IMR-90 (cell line): ENCODE data around the gene BEAN1. TPM values are rescaled to one million over a fixed set of nuclear protein-coding genes. Genes with fewer than 3 reads are reported as not detected.

ENCODE experiments used
- ATAC-seq: fragments of 200-7000 bp; cut with Tn5 transposase; 2 replicates; pipeline ENCODE4 v1.9.1; 2020; ENCODE audit warnings: low read depth, mild to moderate bottlenecking, moderate library complexity
- BruUV-seq: library from RNA; stranded (reverse); fragments of 400-500 nt; replicated peaks from 2 replicates; lab custom pipeline; 2021; lab: Mats Ljungman, UMichigan
- CTCF ChIA-PET: fragments of 300-600 bp; formaldehyde crosslinking; extraction: SDS; loops from one replicate; lab custom pipeline; 2021; ENCODE audit warnings: antibody characterized with exemption; lab: Yijun Ruan, JAX
- POLR2A ChIA-PET: fragments of 300-600 bp; sonication (Branson Sonifier 250); formaldehyde crosslinking; loops from one replicate; lab custom pipeline; 2022; ENCODE audit warnings: antibody characterized with exemption; ENCODE audit not compliant: unreplicated experiment; lab: Charles Lee
- DNase-seq: peaks from one replicate; pipeline ENCODE4 v3.0.0; 2013
- H2AFZ ChIP-seq: replicated peaks from 2 replicates; pipeline ENCODE3; 2013; ENCODE audit warnings: low read length, mild to moderate bottlenecking; ENCODE audit not compliant: poor library complexity
- H2AK5ac ChIP-seq: 2 replicates; pipeline ENCODE4 v1.6.1; 2013; ENCODE audit warnings: low read depth, low read length, inconsistent platforms
- H2AK9ac ChIP-seq: replicated peaks from 2 replicates; pipeline ENCODE3; 2013; ENCODE audit warnings: mild to moderate bottlenecking, low read depth, low read length, moderate library complexity; ENCODE audit not compliant: poor library complexity
- H2BK120ac ChIP-seq: 2 replicates; pipeline ENCODE4 v1.6.1; 2013; ENCODE audit warnings: low read depth, low read length, inconsistent platforms
- H2BK15ac ChIP-seq: 3 replicates; pipeline ENCODE4 v1.6.1; 2013; ENCODE audit warnings: low read depth, low read length, inconsistent platforms
- H2BK20ac ChIP-seq: 2 replicates; pipeline ENCODE4 v1.6.1; 2013; ENCODE audit warnings: low read depth, mild to moderate bottlenecking, inconsistent platforms, low read length, moderate library complexity
- H2BK5ac ChIP-seq: 2 replicates; pipeline ENCODE4 v1.6.1; 2013; ENCODE audit warnings: mild to moderate bottlenecking, low read depth, low read length, inconsistent platforms; ENCODE audit not compliant: poor library complexity, severe bottlenecking
- H3K14ac ChIP-seq: replicated peaks from 2 replicates; pipeline ENCODE4 v1.6.1; 2013; ENCODE audit warnings: low read depth, low read length, inconsistent platforms
- H3K18ac ChIP-seq: 2 replicates; pipeline ENCODE4 v1.6.1; 2013; ENCODE audit warnings: low read depth, low read length, control low read depth
- H3K23ac ChIP-seq: 2 replicates; pipeline ENCODE4 v1.6.1; 2013; ENCODE audit warnings: low read depth, low read length, inconsistent platforms
- H3K27ac ChIP-seq: 2 replicates; pipeline ENCODE4 v1.5.1; 2013; ENCODE audit warnings: mild to moderate bottlenecking, control low read depth, low read length; ENCODE audit not compliant: insufficient read depth
- H3K27me3 ChIP-seq: 2 replicates; pipeline ENCODE4 v1.6.1; 2013; ENCODE audit warnings: low read length; ENCODE audit not compliant: control insufficient read depth, insufficient read depth
- H3K36me3 ChIP-seq: 2 replicates; pipeline ENCODE4 v1.6.1; 2013; ENCODE audit warnings: low read length, mixed read lengths; ENCODE audit not compliant: control insufficient read depth, insufficient read depth
- H3K4ac ChIP-seq: 2 replicates; pipeline ENCODE4 v1.6.1; 2013; ENCODE audit warnings: low read depth, low read length, inconsistent platforms
- H3K4me1 ChIP-seq: 2 replicates; pipeline ENCODE4 v1.6.1; 2013; ENCODE audit warnings: low read length, mixed read lengths; ENCODE audit not compliant: control insufficient read depth, insufficient read depth
- H3K4me2 ChIP-seq: 2 replicates; pipeline ENCODE4 v1.6.1; 2013; ENCODE audit warnings: low read depth, mild to moderate bottlenecking, control low read depth, low read length, moderate library complexity
- H3K4me3 ChIP-seq: 2 replicates; pipeline ENCODE4 v1.5.1; 2013; ENCODE audit warnings: low read depth, mild to moderate bottlenecking, control low read depth, low read length, moderate library complexity; ENCODE audit not compliant: insufficient read depth
- H3K56ac ChIP-seq: 2 replicates; pipeline ENCODE4 v1.6.1; 2013; ENCODE audit warnings: low read length, inconsistent platforms; ENCODE audit not compliant: insufficient read depth; ENCODE audit errors: extremely low read depth
- H3K79me1 ChIP-seq, 2 experiments: 2 replicates each; pipeline ENCODE4 v1.6.1; 2013; ENCODE audit warnings: low read length in 2 of 2, inconsistent platforms in 1 of 2, low read depth in 1 of 2
- H3K9ac ChIP-seq: 2 replicates; pipeline ENCODE4 v1.6.1; 2013; ENCODE audit warnings: low read depth, low read length, control low read depth
- H3K9me1 ChIP-seq: 2 replicates; pipeline ENCODE4 v1.6.1; 2013; ENCODE audit warnings: low read length, inconsistent platforms; ENCODE audit not compliant: insufficient read depth
- H3K9me3 ChIP-seq: 2 replicates; pipeline ENCODE4 v1.6.1; 2013; ENCODE audit warnings: low read length; ENCODE audit not compliant: control insufficient read depth, insufficient read depth
- H4K20me1 ChIP-seq: 2 replicates; pipeline ENCODE4 v1.6.1; 2013; ENCODE audit warnings: low read length, inconsistent platforms; ENCODE audit not compliant: insufficient read depth
- H4K5ac ChIP-seq: 2 replicates; pipeline ENCODE4 v1.6.1; 2013; ENCODE audit warnings: mild to moderate bottlenecking, low read depth, low read length, control low read depth
- H4K8ac ChIP-seq, 2 experiments: 2 replicates each; pipeline ENCODE4 v1.6.1; 2013; ENCODE audit warnings: low read depth in 2 of 2, low read length in 2 of 2, control low read depth in 1 of 2, inconsistent platforms in 1 of 2
- H4K91ac ChIP-seq: 2 replicates; pipeline ENCODE4 v1.6.1; 2013; ENCODE audit warnings: low read depth, low read length, inconsistent platforms; ENCODE audit not compliant: insufficient read depth
- BHLHE40 ChIP-seq: fragments of 150-350 bp; IDR thresholded peaks from 2 replicates; pipeline ENCODE4 v1.6.1; 2016; ENCODE audit warnings: mild to moderate bottlenecking, low read depth, low read length
- CEBPB ChIP-seq: IDR thresholded peaks from 2 replicates; pipeline ENCODE4 v1.6.1; 2012; ENCODE audit warnings: low read depth, low read length, improper control_type of control experiment
- CHD1 ChIP-seq: IDR thresholded peaks from 2 replicates; pipeline ENCODE4 v1.6.1; 2012; ENCODE audit warnings: low read depth, low read length, improper control_type of control experiment
- CTCF ChIP-seq: conservative IDR thresholded peaks from 2 replicates; pipeline ENCODE4 v1.5.1; 2012; ENCODE audit warnings: mild to moderate bottlenecking, low read depth, low read length, improper control_type of control experiment
- FOS ChIP-seq: fragments of 150-350 bp; IDR thresholded peaks from 2 replicates; pipeline ENCODE4 v1.6.1; 2016; ENCODE audit warnings: low read depth, low read length
- MAFK ChIP-seq: IDR thresholded peaks from 2 replicates; pipeline ENCODE4 v1.6.1; 2012; ENCODE audit warnings: low read depth, low read length, improper control_type of control experiment
- MAZ ChIP-seq: IDR thresholded peaks from 2 replicates; pipeline ENCODE4 v1.6.1; 2012; ENCODE audit warnings: low read depth, mild to moderate bottlenecking, low read length, improper control_type of control experiment, moderate library complexity, borderline replicate concordance
- MXI1 ChIP-seq: IDR thresholded peaks from 2 replicates; pipeline ENCODE4 v1.6.1; 2012; ENCODE audit warnings: low read depth, mild to moderate bottlenecking, low read length, moderate library complexity, borderline replicate concordance
- NFE2L2 ChIP-seq: fragments of 150-350 bp; IDR thresholded peaks from 2 replicates; pipeline ENCODE4 v1.6.1; 2016; ENCODE audit warnings: low read depth, mild to moderate bottlenecking, low read length
- POLR2A ChIP-seq: IDR thresholded peaks from 2 replicates; pipeline ENCODE4 v1.6.1; 2012; ENCODE audit warnings: mild to moderate bottlenecking, low read depth, low read length
- RAD21 ChIP-seq: IDR thresholded peaks from 2 replicates; pipeline ENCODE4 v1.6.1; 2012; ENCODE audit warnings: low read length, improper control_type of control experiment
- RCOR1 ChIP-seq: IDR thresholded peaks from 2 replicates; pipeline ENCODE4 v1.6.1; 2012; ENCODE audit warnings: mild to moderate bottlenecking, low read length, improper control_type of control experiment; ENCODE audit not compliant: insufficient replicate concordance
- RFX5 ChIP-seq: IDR thresholded peaks from 2 replicates; pipeline ENCODE4 v1.8.0; 2012; ENCODE audit warnings: low read depth, mild to moderate bottlenecking, low read length, moderate library complexity
- SMC3 ChIP-seq: fragments of 150-350 bp; IDR thresholded peaks from 2 replicates; pipeline ENCODE4 v1.6.1; 2016; ENCODE audit warnings: low read depth, mild to moderate bottlenecking, antibody characterized with exemption, low read length, moderate library complexity
- USF2 ChIP-seq: fragments of 150-350 bp; IDR thresholded peaks from 2 replicates; pipeline ENCODE4 v1.6.1; 2017; ENCODE audit warnings: mild to moderate bottlenecking, antibody characterized with exemption, low read length, low read depth
- WGBS, 2 experiments: methylation state at CpG; one replicate each; pipeline versions ENCODE4 v1.1.5 to v1.1.7; 2013; ENCODE audit warnings: missing lambda C conversion rate in 2 of 2; ENCODE audit not compliant: insufficient read length in 1 of 2; ENCODE audit errors: extremely low coverage in 2 of 2; 5-methylcytosine and 5-hydroxymethylcytosine counted together
- dilution Hi-C: fragments of 300-500 bp; cut with HindIII; formaldehyde crosslinking; loops from one replicate; pipeline ENCODE4 v1.14.3; 2018; ENCODE audit warnings: low sequenced_read_pairs; ENCODE audit not compliant: unreplicated experiment
- in situ Hi-C: fragments of 300-500 bp; cut with MboI; formaldehyde crosslinking; loops from 3 replicates; pipeline ENCODE4 v1.14.3; 2019; ENCODE audit warnings: low sequenced_read_pairs, inconsistent platforms, mixed read lengths
- intact Hi-C: fragments of 100-400 bp; cut with micrococcal nuclease; formaldehyde crosslinking; loops from 2 replicates; pipeline ENCODE4 v1.10.0; 2022
- polyA plus RNA-seq, 3 experiments: library from polyadenylated mRNA; depleted of rRNA; stranded (reverse); fragments of >200 nt; gene quantifications; 2 replicates each; pipeline ENCODE4 v1.2.3, GENCODE V29; 2012; ENCODE audit warnings: low replicate concordance in 1 of 3
- total RNA-seq: library from RNA; depleted of rRNA; stranded (reverse); fragments of >200 nt; gene quantifications from 2 replicates; pipeline ENCODE4 v1.2.3, GENCODE V29; 2012
- TF ChIP-seq, protein P1 (sequence below): fragments of 150-350 bp; IDR thresholded peaks from 2 replicates; pipeline ENCODE4 v1.6.1; 2016; ENCODE audit warnings: low read depth, mild to moderate bottlenecking, low read length, moderate library complexity, borderline replicate concordance

The BEAN1 gene
- total and polyA plus RNA-seq, 2 of the 4 experiments (the other 2 are of a cell fraction), result not detected

- CTCF ChIA-PET, result no interaction called here
- Histone ChIP-seq H3K79me1 (no peaks in the 10 kb centered on the region), H3K4me2 (no peak overlapping the region), H3K36me3 (no peaks in the 10 kb centered on the region), H3K9ac (no peak overlapping the region), H3K4me1 (no peaks in the 10 kb centered on the region), H4K8ac (no peak overlapping the region), H3K9me1 (no peaks in the 10 kb centered on the region), H3K27me3 (peaks cover 32% of the 10 kb centered on the region), H3K18ac (no peak overlapping the region), H2BK15ac (no peak overlapping the region), H3K4ac (no peak overlapping the region), H4K5ac (no peak overlapping the region), H3K4me3 (no peak overlapping the region), H2AK9ac (no peak overlapping the region), H3K56ac (no peak overlapping the region), H3K27ac (no peak overlapping the region), H2AK5ac (no peak overlapping the region), H4K91ac (no peak overlapping the region), H3K9me3 (peaks cover 2% of the 10 kb centered on the region; the same call in 1 of the 2 replicates), H4K20me1 (no peaks in the 10 kb centered on the region), H3K14ac (no peak overlapping the region), H2BK5ac (no peak overlapping the region), H2BK20ac (no peak overlapping the region), H2AFZ (no peak overlapping the region), H2BK120ac (no peak overlapping the region), H3K23ac (no peak overlapping the region)
- POLR2A ChIA-PET, result no interaction called here
- dilution Hi-C loops, result no loop called here
- intact Hi-C loops, result loop anchor here (10.0 kb wide), 1 partner anchor 343 kb away; no protein-coding TSS in a partner anchor
- WGBS, 2 experiments, result 72% methylated on average over 5 of the region's 11 CpGs; no CpG with 5 or more reads in 1 of the 2 experiments
- TF ChIP-seq RAD21, result no peak
- no peak for TF ChIP-seq USF2
- TF ChIP-seq SMC3, result no peak
- TF ChIP-seq RCOR1, result no peak
- TF ChIP-seq, protein P1, sequence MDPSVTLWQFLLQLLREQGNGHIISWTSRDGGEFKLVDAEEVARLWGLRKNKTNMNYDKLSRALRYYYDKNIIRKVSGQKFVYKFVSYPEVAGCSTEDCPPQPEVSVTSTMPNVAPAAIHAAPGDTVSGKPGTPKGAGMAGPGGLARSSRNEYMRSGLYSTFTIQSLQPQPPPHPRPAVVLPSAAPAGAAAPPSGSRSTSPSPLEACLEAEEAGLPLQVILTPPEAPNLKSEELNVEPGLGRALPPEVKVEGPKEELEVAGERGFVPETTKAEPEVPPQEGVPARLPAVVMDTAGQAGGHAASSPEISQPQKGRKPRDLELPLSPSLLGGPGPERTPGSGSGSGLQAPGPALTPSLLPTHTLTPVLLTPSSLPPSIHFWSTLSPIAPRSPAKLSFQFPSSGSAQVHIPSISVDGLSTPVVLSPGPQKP, result no peak
- TF ChIP-seq BHLHE40, result no peak
- no peak for TF ChIP-seq MAZ
- TF ChIP-seq CTCF, result no peak
- no peak for TF ChIP-seq CEBPB
- no peak for TF ChIP-seq RFX5
- no peak for TF ChIP-seq FOS
- no peak for TF ChIP-seq NFE2L2
- no peak for TF ChIP-seq CHD1
- no peak for TF ChIP-seq MAFK
- no peak for TF ChIP-seq POLR2A
- no peak for TF ChIP-seq MXI1
- BruUV-seq, result no TSS peak
- in situ Hi-C loops, result loop anchor here (10.0 kb wide), 1 partner anchor 463 kb away; no protein-coding TSS in a partner anchor
- ATAC-seq (no peak), DNase-seq (no peak)
These were observed 25.5 kb upstream of the BEAN1 start for GRCh38 chr16:66401610-66402009.
